ENCODE measurements around the gene CYB5R4.

CYB5R4 gene

GRCh38 chr6:83958241-83958685 is 98.8 kb downstream of the CYB5R4 start:
- Histone ChIP-seq H3K4me1 (ENCODE audit: insufficient read depth, low read length, poor library complexity, severe bottlenecking) (peaks cover 14% of the 10 kb centered on the region), H3K9me3 (ENCODE audit: insufficient read depth, low read depth, low read length) (no peaks in the 10 kb centered on the region), H3K9me2 (replicated peaks; ENCODE audit: low read depth, low read length) (no peaks in the 10 kb centered on the region), H3K27me3 (ENCODE audit: insufficient read depth, low read length, poor library complexity, severe bottlenecking) (no peaks in the 10 kb centered on the region), H3K79me2 (ENCODE audit: insufficient read depth, low read length) (no peaks in the 10 kb centered on the region), H3K36me3 (ENCODE audit: insufficient read depth, low read length) (peaks cover 7% of the 10 kb centered on the region; the same call in 1 of the 2 replicates), H3K9ac (ENCODE audit: low read depth, low read length, poor library complexity, severe bottlenecking) (no peak overlapping the region), H3F3A (ENCODE audit: low read depth) (no peaks in the 10 kb centered on the region), H2AFZ (ENCODE audit: low read length) (no peak overlapping the region), H4K20me1 (ENCODE audit: insufficient read depth, low read length, poor library complexity, severe bottlenecking) (no peaks in the 10 kb centered on the region), H3K4me3 (ENCODE audit: low read length, poor library complexity, severe bottlenecking) (no peak overlapping the region), H3K4me2 (ENCODE audit: low read depth, low read length, poor library complexity, severe bottlenecking) (no peak overlapping the region)
- TF ChIP-seq EZH2phosphoT487 (IDR thresholded peaks at IDR 0.05; ENCODE audit: borderline replicate concordance) = no peak

DNA sequence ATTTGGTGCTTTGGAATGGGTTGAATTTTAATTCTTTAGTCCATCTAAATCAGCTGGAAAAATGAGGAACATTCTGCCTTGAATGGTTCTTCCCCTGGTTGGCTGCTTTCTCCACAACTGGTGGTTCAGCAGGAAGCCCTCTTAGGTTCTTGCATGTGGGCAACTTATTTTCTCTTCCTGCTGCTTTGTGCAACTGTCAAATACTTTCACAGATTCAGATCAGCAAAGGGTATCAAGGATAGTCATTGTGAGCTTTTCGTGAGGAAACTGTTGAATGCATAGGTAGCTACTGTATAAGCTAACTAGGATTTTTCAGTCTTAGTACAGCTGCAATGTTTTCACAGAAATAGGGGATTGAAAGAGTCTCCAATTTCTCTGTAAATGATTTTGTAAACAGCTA is 101.2 kb downstream of the CYB5R4 start:
- H3K9ac ChIP-seq (ENCODE audit: low read depth, low read length, poor library complexity, severe bottlenecking) = no peak overlapping the region
- no peak overlapping the region for H2AFZ ChIP-seq (ENCODE audit: low read length)
- H3K36me3 ChIP-seq (ENCODE audit: insufficient read depth, low read length) = peaks cover 7% of the 10 kb centered on the region; the same call in 1 of the 2 replicates
- H3K9me3 ChIP-seq (ENCODE audit: insufficient read depth, low read depth, low read length) = no peaks in the 10 kb centered on the region
- no peaks in the 10 kb centered on the region for H3K27me3 ChIP-seq (ENCODE audit: insufficient read depth, low read length, poor library complexity, severe bottlenecking)
- H3K79me2 ChIP-seq (ENCODE audit: insufficient read depth, low read length) = no peaks in the 10 kb centered on the region
- peaks cover 14% of the 10 kb centered on the region for H3K4me1 ChIP-seq (ENCODE audit: insufficient read depth, low read length, poor library complexity, severe bottlenecking)
- no peak overlapping the region for H3K4me2 ChIP-seq (ENCODE audit: low read depth, low read length, poor library complexity, severe bottlenecking)
- H3K9me2 ChIP-seq (replicated peaks; ENCODE audit: low read depth, low read length) = no peaks in the 10 kb centered on the region
- H3F3A ChIP-seq (ENCODE audit: low read depth) = no peaks in the 10 kb centered on the region
- H3K4me3 ChIP-seq (ENCODE audit: low read length, poor library complexity, severe bottlenecking) = no peak overlapping the region
- no peaks in the 10 kb centered on the region for H4K20me1 ChIP-seq (ENCODE audit: insufficient read depth, low read length, poor library complexity, severe bottlenecking)
- no peak for TF ChIP-seq EZH2phosphoT487 (IDR thresholded peaks at IDR 0.05; ENCODE audit: borderline replicate concordance)
- TF ChIP-seq CTCF (conservative IDR thresholded peaks at IDR 0.05; ENCODE audit: low read length) = no peak

- no peaks in the 10 kb centered on the region for H3K9me3 ChIP-seq (ENCODE audit: insufficient read depth, low read depth, low read length)
- H3K36me3 ChIP-seq (ENCODE audit: insufficient read depth, low read length) = peaks cover 2% of the 10 kb centered on the region; the same call in 1 of the 2 replicates
- no peaks in the 10 kb centered on the region for H4K20me1 ChIP-seq (ENCODE audit: insufficient read depth, low read length, poor library complexity, severe bottlenecking)
- TF ChIP-seq CTCF (conservative IDR thresholded peaks at IDR 0.05; ENCODE audit: low read length) (no peak), EZH2phosphoT487 (IDR thresholded peaks at IDR 0.05; ENCODE audit: borderline replicate concordance) (no peak)
- H3K4me2 ChIP-seq (ENCODE audit: low read depth, low read length, poor library complexity, severe bottlenecking) = no peak overlapping the region
- H3K9ac ChIP-seq (ENCODE audit: low read depth, low read length, poor library complexity, severe bottlenecking) = no peak overlapping the region
- H3F3A ChIP-seq (ENCODE audit: low read depth) = no peaks in the 10 kb centered on the region
- H3K4me1 ChIP-seq (ENCODE audit: insufficient read depth, low read length, poor library complexity, severe bottlenecking) = peaks cover 14% of the 10 kb centered on the region
- no peaks in the 10 kb centered on the region for H3K27me3 ChIP-seq (ENCODE audit: insufficient read depth, low read length, poor library complexity, severe bottlenecking)
- no peak overlapping the region for H3K4me3 ChIP-seq (ENCODE audit: low read length, poor library complexity, severe bottlenecking)
- no peaks in the 10 kb centered on the region for H3K79me2 ChIP-seq (ENCODE audit: insufficient read depth, low read length)
- H2AFZ ChIP-seq (ENCODE audit: low read length) = no peak overlapping the region
- H3K9me2 ChIP-seq (replicated peaks; ENCODE audit: low read depth, low read length) = no peaks in the 10 kb centered on the region
Observed at GRCh38 chr6:83962582-83962981, 103.1 kb downstream of the CYB5R4 start.

DNA sequence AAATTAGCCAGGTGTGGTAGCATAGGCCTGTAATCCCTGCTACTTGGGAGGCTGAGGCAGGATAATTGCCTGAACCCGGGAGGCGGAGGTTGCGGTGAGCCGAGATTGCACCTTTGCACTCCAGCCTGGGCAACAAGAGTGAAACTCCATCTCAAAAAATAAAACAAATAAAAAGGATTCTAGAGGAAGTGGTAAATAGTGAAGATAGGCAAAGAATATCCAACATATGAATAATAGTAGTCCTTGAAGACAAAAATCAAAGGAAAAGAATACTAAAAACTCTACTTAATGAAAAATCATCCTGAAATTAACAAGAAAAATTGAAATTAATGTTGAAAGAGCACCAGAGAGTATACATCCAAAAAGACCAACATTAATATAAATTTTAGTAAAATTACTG is 107.0 kb downstream of the CYB5R4 start:
- H4K20me1 ChIP-seq (ENCODE audit: insufficient read depth, low read length, poor library complexity, severe bottlenecking) = no peaks in the 10 kb centered on the region
- peaks cover 2% of the 10 kb centered on the region; the same call in 1 of the 2 replicates for H3K36me3 ChIP-seq (ENCODE audit: insufficient read depth, low read length)
- no peak overlapping the region for H3K4me2 ChIP-seq (ENCODE audit: low read depth, low read length, poor library complexity, severe bottlenecking)
- no peak overlapping the region for H2AFZ ChIP-seq (ENCODE audit: low read length)
- no peak overlapping the region for H3K4me3 ChIP-seq (ENCODE audit: low read length, poor library complexity, severe bottlenecking)
- TF ChIP-seq CTCF (conservative IDR thresholded peaks at IDR 0.05; ENCODE audit: low read length) = no peak
- TF ChIP-seq EZH2phosphoT487 (IDR thresholded peaks at IDR 0.05; ENCODE audit: borderline replicate concordance) = no peak
- no peaks in the 10 kb centered on the region for H3K9me3 ChIP-seq (ENCODE audit: insufficient read depth, low read depth, low read length)
- no peaks in the 10 kb centered on the region for H3K79me2 ChIP-seq (ENCODE audit: insufficient read depth, low read length)
- no peaks in the 10 kb centered on the region for H3F3A ChIP-seq (ENCODE audit: low read depth)
- no peaks in the 10 kb centered on the region for H3K9me2 ChIP-seq (replicated peaks; ENCODE audit: low read depth, low read length)
- peaks cover under 1% of the 10 kb centered on the region for H3K4me1 ChIP-seq (ENCODE audit: insufficient read depth, low read length, poor library complexity, severe bottlenecking)
- H3K27me3 ChIP-seq (ENCODE audit: insufficient read depth, low read length, poor library complexity, severe bottlenecking) = no peaks in the 10 kb centered on the region
- no peak overlapping the region for H3K9ac ChIP-seq (ENCODE audit: low read depth, low read length, poor library complexity, severe bottlenecking)
